GM10248 (cell line): ENCODE measurements around the gene CHPF.

Experiments
- CTCF ChIA-PET: fragments of 300-600 bp; sonication (Branson Sonifier 250); formaldehyde crosslinking; extraction: SDS; loops from one replicate; lab custom pipeline; 2021; ENCODE audit warnings: antibody characterized with exemption; lab: Yijun Ruan, JAX
- POLR2A ChIA-PET: fragments of 350-650 bp; sonication (Branson Sonifier 250); formaldehyde crosslinking; extraction: SDS; loops from one replicate; lab custom pipeline; 2020; ENCODE audit warnings: antibody characterized with exemption; lab: Yijun Ruan, JAX
- DNase-seq: peaks from one replicate; pipeline ENCODE4 v3.0.0; 2012; ENCODE audit errors: extremely low spot score
- TF ChIP-seq, protein P1 (sequence below): IDR thresholded peaks from 2 replicates; pipeline ENCODE4 v1.5.1; 2012; ENCODE audit warnings: mild to moderate bottlenecking, low read depth; ENCODE audit errors: extremely low read depth, missing control alignments, control extremely low read depth

CHPF gene

DNA sequence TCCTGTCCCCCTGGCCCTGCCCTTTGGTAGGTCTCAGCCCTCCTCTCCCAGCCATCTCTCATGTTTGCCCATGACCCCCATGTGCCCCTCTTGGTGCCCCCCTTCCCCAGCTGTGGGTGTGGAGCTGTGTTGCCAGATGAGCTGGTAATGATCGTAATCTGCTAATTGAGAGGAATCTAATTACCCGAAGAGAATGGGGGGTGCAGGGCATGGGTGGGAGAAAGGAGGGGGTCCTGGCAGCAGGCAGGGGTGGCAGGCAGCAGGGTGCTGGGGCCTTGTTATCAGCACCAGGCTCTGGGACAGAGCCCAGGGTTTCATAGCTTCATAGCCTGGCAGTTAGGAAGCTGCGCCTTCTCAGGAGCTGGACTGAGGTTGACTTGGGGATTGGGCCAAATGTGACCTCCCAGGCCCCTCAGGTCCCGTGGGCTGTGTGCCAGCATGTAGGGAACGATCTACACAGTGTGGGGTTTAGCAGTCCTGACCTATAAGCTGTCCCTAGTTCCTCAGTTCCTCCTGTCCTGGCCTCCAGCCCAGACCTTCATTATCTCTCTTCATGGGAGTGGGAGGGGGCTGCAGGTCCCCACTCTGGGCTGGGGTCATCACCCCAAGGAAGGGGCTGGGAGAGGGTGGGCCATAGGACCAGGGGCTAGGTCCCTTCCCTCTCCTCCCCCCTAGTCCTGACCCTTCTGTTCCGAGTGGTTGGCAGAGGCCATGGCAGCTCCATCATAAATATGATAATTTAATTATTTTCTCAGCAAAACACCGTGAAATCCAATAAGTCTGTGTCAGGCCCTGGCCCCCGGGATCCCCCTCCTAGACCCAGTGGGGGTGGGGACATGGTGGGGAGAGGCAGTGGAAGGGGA is 35.8 kb downstream of the CHPF start:
- CTCF ChIA-PET = interaction anchor here (0.7 to 5.3 kb wide), 11 partner anchors 8 to 213 kb away, joined by 3 to 50 read pairs (median 3); partner anchors contain the start of genes GMPPA and TMEM198
- TF ChIP-seq, protein P1, sequence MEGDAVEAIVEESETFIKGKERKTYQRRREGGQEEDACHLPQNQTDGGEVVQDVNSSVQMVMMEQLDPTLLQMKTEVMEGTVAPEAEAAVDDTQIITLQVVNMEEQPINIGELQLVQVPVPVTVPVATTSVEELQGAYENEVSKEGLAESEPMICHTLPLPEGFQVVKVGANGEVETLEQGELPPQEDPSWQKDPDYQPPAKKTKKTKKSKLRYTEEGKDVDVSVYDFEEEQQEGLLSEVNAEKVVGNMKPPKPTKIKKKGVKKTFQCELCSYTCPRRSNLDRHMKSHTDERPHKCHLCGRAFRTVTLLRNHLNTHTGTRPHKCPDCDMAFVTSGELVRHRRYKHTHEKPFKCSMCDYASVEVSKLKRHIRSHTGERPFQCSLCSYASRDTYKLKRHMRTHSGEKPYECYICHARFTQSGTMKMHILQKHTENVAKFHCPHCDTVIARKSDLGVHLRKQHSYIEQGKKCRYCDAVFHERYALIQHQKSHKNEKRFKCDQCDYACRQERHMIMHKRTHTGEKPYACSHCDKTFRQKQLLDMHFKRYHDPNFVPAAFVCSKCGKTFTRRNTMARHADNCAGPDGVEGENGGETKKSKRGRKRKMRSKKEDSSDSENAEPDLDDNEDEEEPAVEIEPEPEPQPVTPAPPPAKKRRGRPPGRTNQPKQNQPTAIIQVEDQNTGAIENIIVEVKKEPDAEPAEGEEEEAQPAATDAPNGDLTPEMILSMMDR = no peak
- DNase-seq = no peak
- POLR2A ChIA-PET = no interaction called here

DNA sequence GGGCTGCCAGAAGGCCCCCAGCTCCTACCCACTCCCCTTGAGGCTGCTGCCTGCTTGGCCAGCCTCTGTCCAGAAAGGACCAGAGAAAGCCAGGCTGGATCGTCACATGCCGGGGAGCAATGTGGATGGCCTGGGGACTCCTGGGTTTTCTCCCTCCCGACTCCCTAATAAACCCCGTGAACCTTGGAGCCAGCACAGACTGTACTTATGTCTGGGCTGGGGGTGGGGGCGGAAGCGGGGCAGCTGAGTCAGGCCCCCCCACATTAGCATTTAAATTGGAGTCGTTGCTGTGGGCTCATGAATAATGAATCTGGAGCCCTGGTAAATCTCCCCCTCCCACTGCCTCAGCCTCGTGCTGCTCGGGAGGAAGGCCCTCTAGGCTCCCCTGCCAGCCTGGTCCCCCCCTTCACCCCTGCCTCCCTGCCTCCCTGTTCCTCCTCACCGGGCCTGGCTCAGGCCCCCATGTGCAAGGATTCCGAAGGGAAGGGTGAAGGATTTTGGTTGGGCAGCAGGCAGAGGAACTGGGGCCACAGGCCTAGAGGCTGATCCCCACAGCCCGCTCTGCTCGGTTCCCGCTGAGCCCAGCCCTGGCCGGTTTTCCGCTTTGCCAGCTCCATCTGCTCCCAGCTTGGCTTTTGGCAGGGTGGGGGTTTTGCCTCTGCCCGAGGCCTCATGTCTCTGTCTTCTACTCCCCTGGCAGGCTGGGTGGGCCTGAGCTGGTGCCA is 36.6 kb downstream of the CHPF start:
- TF ChIP-seq, protein P1 = no peak
- ChIA-PET CTCF (interaction anchor here (0.9 to 5.3 kb wide), 7 partner anchors 8 to 212 kb away, joined by 3 to 50 read pairs (median 6); partner anchors contain the start of gene GMPPA), POLR2A (no interaction called here)
- DNase-seq = no peak

DNA sequence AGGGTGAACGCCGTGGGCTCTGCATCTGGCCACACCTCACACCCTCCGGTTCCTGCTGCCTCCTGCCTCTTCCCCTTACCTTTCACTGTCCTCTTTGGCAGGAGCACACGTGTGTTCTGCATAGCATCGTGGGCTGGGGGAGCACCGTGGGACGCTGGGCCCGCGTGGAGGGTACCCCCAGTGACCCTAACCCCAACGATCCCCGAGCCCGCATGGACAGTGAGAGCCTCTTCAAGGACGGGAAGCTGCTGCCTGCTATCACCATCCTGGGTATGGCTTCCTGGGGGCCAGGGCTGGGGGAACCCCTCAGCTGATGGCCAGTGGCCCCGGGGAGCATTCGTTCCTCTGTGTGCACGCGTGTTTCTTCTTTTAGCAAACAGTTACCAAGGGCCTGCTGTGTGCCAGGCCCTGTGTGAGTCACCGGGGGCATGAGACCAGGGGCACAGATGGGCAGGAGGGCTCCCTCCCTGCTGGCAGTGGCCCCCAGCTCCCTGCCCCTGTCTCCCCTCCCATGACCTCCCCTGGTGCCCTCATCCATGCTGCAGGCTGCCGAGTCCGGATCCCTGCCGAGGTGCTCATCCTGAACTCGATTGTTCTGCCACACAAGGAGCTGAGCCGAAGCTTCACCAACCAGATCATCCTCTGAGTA is 37.3 kb downstream of the CHPF start:
- TF ChIP-seq, protein P1 = no peak
- no peak for DNase-seq
- ChIA-PET CTCF (interaction anchor here (0.8 to 4.2 kb wide), 5 partner anchors 11 to 35 kb away, joined by 3 to 30 read pairs (median 6); a partner anchor contains a TSS), POLR2A (no interaction called here)

DNA sequence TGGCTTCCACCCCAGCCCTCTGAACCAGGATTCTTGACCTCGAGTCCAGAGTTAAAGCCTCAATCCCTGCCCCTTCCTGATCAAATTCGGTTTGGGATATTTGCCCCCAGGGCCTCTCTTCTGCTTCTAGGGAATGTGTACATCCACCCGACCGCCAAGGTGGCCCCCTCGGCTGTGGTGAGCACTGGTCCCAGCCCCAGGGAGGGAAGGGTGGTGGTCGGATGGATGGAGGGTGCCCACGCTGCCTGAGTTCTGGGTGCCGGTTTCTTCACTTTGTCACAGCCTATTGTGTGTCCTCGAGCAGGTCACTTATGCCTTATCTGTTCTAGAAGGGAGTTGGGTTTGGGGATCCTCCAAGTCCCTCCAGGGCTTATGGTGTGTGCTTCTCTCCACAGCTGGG is 38.0 kb downstream of the CHPF start:
- POLR2A ChIA-PET = no interaction called here
- no peak for DNase-seq
- TF ChIP-seq, protein P1 = no peak
- CTCF ChIA-PET = interaction anchor here (0.8 to 1.1 kb wide), 2 partner anchors 24 to 103 kb away, joined by 3 read pairs; no protein-coding TSS in a partner anchor

DNA sequence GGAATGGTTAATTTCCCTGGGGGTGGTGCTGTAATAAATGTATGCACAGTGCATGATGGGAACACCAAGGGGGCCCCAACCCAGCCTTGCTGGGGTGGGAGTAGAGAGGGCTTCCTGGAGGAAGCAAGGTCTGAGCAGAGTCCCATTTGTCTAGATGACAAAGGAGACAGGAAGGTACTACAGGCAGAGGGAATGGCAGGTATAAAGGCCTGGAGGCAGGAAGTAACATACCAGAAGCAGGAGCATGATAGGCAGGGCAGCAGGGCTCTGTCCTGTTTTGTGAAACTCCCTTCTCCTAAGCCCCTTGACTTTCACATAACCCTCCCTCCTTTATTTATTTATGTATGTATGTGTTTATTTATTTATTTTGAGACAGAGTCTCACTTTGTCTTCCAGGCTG is 41.0 kb downstream of the CHPF start:
- POLR2A ChIA-PET = interaction anchor here (0.6 kb wide), 1 partner anchor 906 kb away, joined by 3 read pairs; no protein-coding TSS in a partner anchor
- no peak for DNase-seq
- TF ChIP-seq, protein P1 = no peak
- CTCF ChIA-PET = interaction anchor here (2.6 kb wide), 1 partner anchor 38 kb away, joined by 6 read pairs; no protein-coding TSS in a partner anchor

DNA sequence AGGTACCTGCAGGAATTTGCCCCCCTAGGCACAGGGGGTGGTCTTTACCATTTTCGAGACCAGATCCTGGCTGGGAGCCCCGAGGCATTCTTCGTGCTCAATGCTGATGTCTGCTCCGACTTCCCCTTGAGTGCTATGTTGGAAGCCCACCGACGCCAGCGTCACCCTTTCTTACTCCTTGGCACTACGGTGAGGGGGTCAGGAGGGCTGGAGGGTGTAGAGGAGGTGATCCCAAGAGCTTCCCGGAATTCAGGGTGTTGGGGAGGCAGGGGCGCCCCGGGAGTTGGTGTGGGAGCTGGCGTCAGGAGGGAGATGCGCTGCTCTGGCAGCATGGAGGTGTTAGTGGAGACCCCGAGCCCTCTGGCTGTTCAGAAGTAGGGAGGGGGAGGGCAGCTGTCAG is 41.8 kb downstream of the CHPF start:
- ChIA-PET CTCF (interaction anchor here (1.5 to 18.5 kb wide), 3 partner anchors 16 to 39 kb away, joined by 3 to 325 read pairs (median 6); no protein-coding TSS in a partner anchor), POLR2A (no interaction called here)
- TF ChIP-seq, protein P1 = no peak
- DNase-seq = no peak
